Naive B cell (primary cell): ENCODE results near the gene ACAT2. TPM values are rescaled to one million over a fixed set of nuclear protein-coding genes. Genes with fewer than 3 reads are reported as not detected.
"Not testable (repeated sequence)": the region's sequence is repeated elsewhere in the genome, so short reads cannot be mapped to it uniquely, and the experiment has no call there.

Experiments
- ATAC-seq, 2 donors: fragments of 150-1000 bp; cut with Tn5 transposase; 2 replicates each; pipeline ENCODE4 v1.10.0; 2021; ENCODE audit warnings: low read depth in 2 of 2, mild to moderate bottlenecking in 2 of 2, moderate library complexity in 2 of 2
- DNase-seq: peaks from one replicate; pipeline ENCODE4 v3.0.0; 2022
- H3K27ac Mint-ChIP-seq, 6 donors: one replicate each; pipeline ENCODE4 v1.8.0; 2020 to 2022; ENCODE audit warnings: mild to moderate bottlenecking in 6 of 6, mixed read lengths in 6 of 6, moderate library complexity in 5 of 6, inconsistent platforms in 2 of 6
- H3K27me3 Mint-ChIP-seq, 3 donors: one replicate each; pipeline ENCODE4 v1.8.0; 2021 to 2022; ENCODE audit warnings: mixed read lengths in 3 of 3, mild to moderate bottlenecking in 1 of 3
- H3K36me3 Mint-ChIP-seq, 2 donors: one replicate each; pipeline ENCODE4 v1.8.0; 2020 to 2022; ENCODE audit warnings: mixed read lengths in 2 of 2, inconsistent platforms in 1 of 2, mild to moderate bottlenecking in 1 of 2
- H3K4me1 Mint-ChIP-seq, 3 donors: one replicate each; pipeline ENCODE4 v1.8.0; 2020 to 2022; ENCODE audit warnings: mixed read lengths in 3 of 3, inconsistent platforms in 1 of 3, mild to moderate bottlenecking in 1 of 3, moderate library complexity in 1 of 3
- H3K4me3 Mint-ChIP-seq, 8 donors: one replicate each; pipeline ENCODE4 v1.8.0; 2020 to 2022; ENCODE audit warnings: mild to moderate bottlenecking in 8 of 8, mixed read lengths in 8 of 8, moderate library complexity in 8 of 8, inconsistent platforms in 2 of 8
- H3K9me3 Mint-ChIP-seq, 7 donors: one replicate each; pipeline ENCODE4 v1.8.0; 2020 to 2022; ENCODE audit warnings: mixed read lengths in 7 of 7, mild to moderate bottlenecking in 5 of 7, inconsistent platforms in 2 of 7, moderate library complexity in 1 of 7
- polyA plus RNA-seq, 6 donors: library from polyadenylated mRNA; unstranded; fragments of 300-500 nt; fragmentation: Illumina TruSeq; gene quantifications; one replicate each; pipeline ENCODE4 v1.2.3, GENCODE V29; 2021; ENCODE audit warnings: low read depth in 6 of 6

The ACAT2 gene
- polyA plus RNA-seq, result 10 to 100 TPM; 20.8 to 39.8 (median 27.8) TPM

- H3K27me3 Mint-ChIP-seq, result no peaks in the 10 kb centered on the region
- H3K9me3 Mint-ChIP-seq, result no peaks in the 10 kb centered on the region
- H3K4me3 Mint-ChIP-seq, result peak within 1 kb of the TSS; percentile 89 to 98 (median 95)
- ATAC-seq (peak; percentile 86 to 92), DNase-seq (peak; percentile 93)
- H3K4me1 Mint-ChIP-seq, result peaks cover 22 to 38% (median 23%) of the 10 kb centered on the region in 3 donors
- H3K27ac Mint-ChIP-seq, result peak within 1 kb of the TSS; percentile 94 to 99 (median 97)
- peaks cover 0 to 3% of the 10 kb centered on the region in 2 donors for H3K36me3 Mint-ChIP-seq
These were observed at the start of gene ACAT2 for GRCh38 chr6:159761873-159762680. Gene ACAT2, plus strand, starts transcription at chr6:159762045. Its CDS starts 43 bp downstream, at chr6:159762088.

GRCh38 chr6:159712389-159712788 lies 49.5 kb upstream of the ACAT2 start:
- not testable (repeated sequence) for H3K4me3 Mint-ChIP-seq, DNase-seq, H3K27me3 Mint-ChIP-seq, H3K27ac Mint-ChIP-seq, H3K36me3 Mint-ChIP-seq, H3K4me1 Mint-ChIP-seq, ATAC-seq, H3K9me3 Mint-ChIP-seq

- Mint-ChIP-seq H3K4me1 (peaks cover 0 to 5% (median 4%) of the 10 kb centered on the region in 3 donors), H3K27me3 (no peaks in the 10 kb centered on the region), H3K4me3 (no peak overlapping the region), H3K36me3 (no peaks in the 10 kb centered on the region), H3K27ac (no peak overlapping the region), H3K9me3 (peaks cover 0 to 1% (median 0%) of the 10 kb centered on the region in 7 donors)
- DNase-seq (no peak), ATAC-seq (no peak)
These were observed 47.9 kb upstream of the ACAT2 start for GRCh38 chr6:159713984-159714383.

GRCh38 chr6:159714404-159714803 lies 47.4 kb upstream of the ACAT2 start:
- peaks cover 0 to 1% (median 0%) of the 10 kb centered on the region in 7 donors for H3K9me3 Mint-ChIP-seq
- no peak overlapping the region for H3K4me3 Mint-ChIP-seq
- H3K4me1 Mint-ChIP-seq, result peaks cover 0 to 5% (median 4%) of the 10 kb centered on the region in 3 donors
- no peaks in the 10 kb centered on the region for H3K36me3 Mint-ChIP-seq
- ATAC-seq, result no peak
- DNase-seq, result no peak
- H3K27ac Mint-ChIP-seq, result peak overlapping the region in 1 of 6 donors; percentile 44
- H3K27me3 Mint-ChIP-seq, result no peaks in the 10 kb centered on the region

- no peaks in the 10 kb centered on the region for H3K27me3 Mint-ChIP-seq
- no peak for ATAC-seq
- H3K9me3 Mint-ChIP-seq, result no peaks in the 10 kb centered on the region
- DNase-seq, result no peak
- H3K4me1 Mint-ChIP-seq, result peaks cover 0 to 5% (median 4%) of the 10 kb centered on the region in 3 donors
- H3K4me3 Mint-ChIP-seq, result no peak overlapping the region
- no peak overlapping the region for H3K27ac Mint-ChIP-seq
- H3K36me3 Mint-ChIP-seq, result no peaks in the 10 kb centered on the region
These were observed 46.7 kb upstream of the ACAT2 start for GRCh38 chr6:159715166-159715565.

- peaks cover 0 to 6% (median 5%) of the 10 kb centered on the region in 3 donors for H3K4me1 Mint-ChIP-seq
- no peaks in the 10 kb centered on the region for H3K9me3 Mint-ChIP-seq
- DNase-seq (no peak), ATAC-seq (no peak)
- no peaks in the 10 kb centered on the region for H3K27me3 Mint-ChIP-seq
- H3K36me3 Mint-ChIP-seq, result no peaks in the 10 kb centered on the region
- H3K27ac Mint-ChIP-seq, result no peak overlapping the region
- H3K4me3 Mint-ChIP-seq, result no peak overlapping the region
These were observed 46.2 kb upstream of the ACAT2 start for GRCh38 chr6:159715605-159716004.

GRCh38 chr6:159716247-159717096 lies 45.4 kb upstream of the ACAT2 start:
- peaks cover 0 to 7% (median 5%) of the 10 kb centered on the region in 3 donors for H3K4me1 Mint-ChIP-seq

GRCh38 chr6:159718634-159719033 lies 43.2 kb upstream of the ACAT2 start:
- Mint-ChIP-seq H3K9me3 (no peaks in the 10 kb centered on the region), H3K4me1 (peaks cover 0 to 17% (median 12%) of the 10 kb centered on the region in 3 donors), H3K36me3 (no peaks in the 10 kb centered on the region), H3K27me3 (no peaks in the 10 kb centered on the region), H3K27ac (no peak overlapping the region), H3K4me3 (no peak overlapping the region)
- ATAC-seq (no peak), DNase-seq (no peak)

More at GRCh38 chr6:159716247-159717096, 45.4 kb upstream of the ACAT2 start:
- H3K4me3 Mint-ChIP-seq, result no peak overlapping the region
- peak overlapping the region in 1 of 6 donors; percentile 58 for H3K27ac Mint-ChIP-seq
- no peaks in the 10 kb centered on the region for H3K9me3 Mint-ChIP-seq
- no peaks in the 10 kb centered on the region for H3K27me3 Mint-ChIP-seq
- no peaks in the 10 kb centered on the region for H3K36me3 Mint-ChIP-seq
- ATAC-seq, result no peak
- DNase-seq, result no peak

- no peak overlapping the region for H3K4me3 Mint-ChIP-seq
- H3K9me3 Mint-ChIP-seq, result no peaks in the 10 kb centered on the region
- H3K27me3 Mint-ChIP-seq, result no peaks in the 10 kb centered on the region
- DNase-seq (no peak), ATAC-seq (no peak)
- peak overlapping the region in 1 of 6 donors; percentile 47 for H3K27ac Mint-ChIP-seq
- H3K36me3 Mint-ChIP-seq, result no peaks in the 10 kb centered on the region
- peaks cover 4 to 17% (median 12%) of the 10 kb centered on the region in 3 donors for H3K4me1 Mint-ChIP-seq
These were observed 42.6 kb upstream of the ACAT2 start for GRCh38 chr6:159719287-159719686.

GRCh38 chr6:159720708-159721107 lies 41.1 kb upstream of the ACAT2 start:
- Mint-ChIP-seq H3K9me3 (no peaks in the 10 kb centered on the region), H3K36me3 (no peaks in the 10 kb centered on the region), H3K27me3 (no peaks in the 10 kb centered on the region), H3K27ac (no peak overlapping the region), H3K4me3 (no peak overlapping the region), H3K4me1 (peaks cover 8 to 15% (median 13%) of the 10 kb centered on the region in 3 donors)
- DNase-seq (peak; percentile 60), ATAC-seq (peak; percentile 54 to 69)

GRCh38 chr6:159721981-159722380 lies 39.9 kb upstream of the ACAT2 start:
- ATAC-seq, H3K4me3 Mint-ChIP-seq, H3K27ac Mint-ChIP-seq, H3K9me3 Mint-ChIP-seq, DNase-seq, H3K27me3 Mint-ChIP-seq, H3K36me3 Mint-ChIP-seq: not testable (repeated sequence)
- peaks cover 17 to 27% (median 23%) of the 10 kb centered on the region in 3 donors for H3K4me1 Mint-ChIP-seq

GRCh38 chr6:159722655-159723054 lies 39.2 kb upstream of the ACAT2 start:
- no peak overlapping the region for H3K4me3 Mint-ChIP-seq
- DNase-seq (no peak), ATAC-seq (no peak)
- no peaks in the 10 kb centered on the region for H3K9me3 Mint-ChIP-seq
- H3K27ac Mint-ChIP-seq, result peak overlapping the region in 3 of 6 donors; percentile 35 to 58 (median 42)
- H3K27me3 Mint-ChIP-seq, result no peaks in the 10 kb centered on the region
- peaks cover 17 to 28% (median 23%) of the 10 kb centered on the region in 3 donors for H3K4me1 Mint-ChIP-seq
- H3K36me3 Mint-ChIP-seq, result no peaks in the 10 kb centered on the region

- peak overlapping the region in 1 of 6 donors; percentile 35 for H3K27ac Mint-ChIP-seq
These were observed 38.6 kb upstream of the ACAT2 start for GRCh38 chr6:159723259-159723658.

More at GRCh38 chr6:159723259-159723658, 38.6 kb upstream of the ACAT2 start:
- Mint-ChIP-seq H3K9me3 (no peaks in the 10 kb centered on the region), H3K36me3 (no peaks in the 10 kb centered on the region), H3K4me3 (no peak overlapping the region), H3K4me1 (peaks cover 17 to 31% (median 27%) of the 10 kb centered on the region in 3 donors), H3K27me3 (no peaks in the 10 kb centered on the region)
- DNase-seq (no peak), ATAC-seq (no peak)
